Measurements from ENCODE around the gene GNAL. TPM values are rescaled to one million over a fixed set of nuclear protein-coding genes. Genes with fewer than 3 reads are reported as not detected.

GNAL gene
- total and polyA plus RNA-seq, 2 of the 4 experiments (the other 2 are of a cell fraction): 0.15 to 0.36 TPM

DNA sequence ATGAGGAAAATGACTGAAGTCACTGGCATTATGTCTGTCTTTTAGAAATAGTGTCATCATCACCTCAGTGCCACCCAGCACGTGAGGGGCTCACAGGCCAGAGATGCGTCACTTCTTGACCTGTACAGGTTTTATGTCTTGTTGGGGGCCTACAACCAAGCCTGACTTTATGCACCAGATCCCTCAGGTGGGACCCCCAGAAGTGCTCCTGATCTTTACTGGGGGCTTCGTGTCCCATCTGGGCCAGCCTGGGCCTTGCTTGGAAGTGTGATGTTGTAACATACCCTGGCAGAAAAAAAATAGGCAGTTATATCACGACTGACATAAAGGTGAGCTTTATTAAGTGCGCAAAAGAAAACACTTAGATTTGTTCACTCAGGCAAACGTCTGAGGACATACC, 21.5 kb upstream of the GNAL start:
- Histone ChIP-seq H3K27me3 (ENCODE audit: control insufficient read depth, insufficient read depth, low read length) (peaks cover 48% of the 10 kb centered on the region), H4K91ac (ENCODE audit: insufficient read depth, low read depth, low read length) (no peak overlapping the region), H3K9ac (ENCODE audit: low read depth, low read length) (no peak overlapping the region), H3K23ac (ENCODE audit: low read depth, low read length) (no peak overlapping the region), H2AFZ (replicated peaks; ENCODE audit: low read length, poor library complexity) (no peak overlapping the region), H3K4me1 (ENCODE audit: control insufficient read depth, insufficient read depth, low read length) (no peaks in the 10 kb centered on the region), H3K9me1 (ENCODE audit: insufficient read depth, low read length) (no peaks in the 10 kb centered on the region), H4K8ac (ENCODE audit: low read depth in 2 of 2, low read length in 2 of 2) (no peak overlapping the region), H2AK5ac (ENCODE audit: low read depth, low read length) (no peak overlapping the region), H2BK20ac (ENCODE audit: low read depth, low read length) (no peak overlapping the region), H3K4ac (ENCODE audit: low read depth, low read length) (no peak overlapping the region), H4K20me1 (ENCODE audit: insufficient read depth, low read length) (no peaks in the 10 kb centered on the region), H3K36me3 (ENCODE audit: control insufficient read depth, insufficient read depth, low read length) (no peaks in the 10 kb centered on the region), H3K79me1 (ENCODE audit: low read depth in 1 of 2, low read length in 2 of 2) (no peaks in the 10 kb centered on the region), H3K56ac (ENCODE audit: extremely low read depth, insufficient read depth, low read length) (no peak overlapping the region), H3K4me3 (ENCODE audit: insufficient read depth, low read depth, low read length) (no peak overlapping the region), H3K14ac (replicated peaks; ENCODE audit: low read depth, low read length) (no peak overlapping the region), H3K27ac (ENCODE audit: insufficient read depth, low read length) (no peak overlapping the region), H2AK9ac (replicated peaks; ENCODE audit: low read depth, low read length, poor library complexity) (no peak overlapping the region), H3K18ac (ENCODE audit: low read depth, low read length) (no peak overlapping the region), H4K5ac (ENCODE audit: low read depth, low read length) (no peak overlapping the region), H3K9me3 (ENCODE audit: control insufficient read depth, insufficient read depth, low read length) (no peaks in the 10 kb centered on the region), H2BK15ac (ENCODE audit: low read depth, low read length) (no peak overlapping the region), H3K4me2 (ENCODE audit: low read depth, low read length) (no peak overlapping the region), H2BK5ac (ENCODE audit: low read depth, low read length, poor library complexity, severe bottlenecking) (no peak overlapping the region), H2BK120ac (ENCODE audit: low read depth, low read length) (no peak overlapping the region)
- 53% methylated on average over 2 of the region's 6 CpGs; no CpG with 5 or more reads in 1 of the 2 experiments for WGBS, 2 experiments (ENCODE audit: extremely low coverage in 2 of 2, insufficient read length in 1 of 2)
- no TSS peak for BruUV-seq (replicated peaks)
- intact Hi-C loops (cut with micrococcal nuclease): no loop called here
- DNase-seq (no peak), ATAC-seq (ENCODE audit: low read depth) (no peak)
- ChIA-PET POLR2A (ENCODE audit: unreplicated experiment) (no interaction called here), CTCF (interaction anchor here (0.9 kb wide), 1 partner anchor 13 kb away, joined by 4 read pairs; no protein-coding TSS in a partner anchor)
- dilution Hi-C loops (cut with HindIII; ENCODE audit: low sequenced_read_pairs, unreplicated experiment): no loop called here
- TF ChIP-seq RFX5 (IDR thresholded peaks at IDR 0.05; ENCODE audit: low read depth, low read length) (no peak), FOS (IDR thresholded peaks at IDR 0.05; ENCODE audit: low read depth, low read length) (no peak), CHD1 (IDR thresholded peaks at IDR 0.05; ENCODE audit: low read depth, low read length) (no peak)
- TF ChIP-seq, protein P1, sequence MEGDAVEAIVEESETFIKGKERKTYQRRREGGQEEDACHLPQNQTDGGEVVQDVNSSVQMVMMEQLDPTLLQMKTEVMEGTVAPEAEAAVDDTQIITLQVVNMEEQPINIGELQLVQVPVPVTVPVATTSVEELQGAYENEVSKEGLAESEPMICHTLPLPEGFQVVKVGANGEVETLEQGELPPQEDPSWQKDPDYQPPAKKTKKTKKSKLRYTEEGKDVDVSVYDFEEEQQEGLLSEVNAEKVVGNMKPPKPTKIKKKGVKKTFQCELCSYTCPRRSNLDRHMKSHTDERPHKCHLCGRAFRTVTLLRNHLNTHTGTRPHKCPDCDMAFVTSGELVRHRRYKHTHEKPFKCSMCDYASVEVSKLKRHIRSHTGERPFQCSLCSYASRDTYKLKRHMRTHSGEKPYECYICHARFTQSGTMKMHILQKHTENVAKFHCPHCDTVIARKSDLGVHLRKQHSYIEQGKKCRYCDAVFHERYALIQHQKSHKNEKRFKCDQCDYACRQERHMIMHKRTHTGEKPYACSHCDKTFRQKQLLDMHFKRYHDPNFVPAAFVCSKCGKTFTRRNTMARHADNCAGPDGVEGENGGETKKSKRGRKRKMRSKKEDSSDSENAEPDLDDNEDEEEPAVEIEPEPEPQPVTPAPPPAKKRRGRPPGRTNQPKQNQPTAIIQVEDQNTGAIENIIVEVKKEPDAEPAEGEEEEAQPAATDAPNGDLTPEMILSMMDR (conservative IDR thresholded peaks at IDR 0.05; ENCODE audit: low read depth, low read length): no peak
- in situ Hi-C loops (cut with MboI; ENCODE audit: low sequenced_read_pairs): no loop called here
